GM11168 (cell line): ENCODE measurements around the gene CNOT6.

ENCODE experiments used
- in situ Hi-C: fragments of 300-500 bp; cut with MboI; formaldehyde crosslinking; loops from one replicate; pipeline ENCODE4 v1.12.0; 2022; ENCODE audit warnings: low sequenced_read_pairs; ENCODE audit not compliant: unreplicated experiment

The CNOT6 gene

GRCh38 chr5:180557217-180557809, 63.1 kb downstream of the CNOT6 start:
- in situ Hi-C loops, result no loop called here

- in situ Hi-C loops, result no loop called here
Observed at GRCh38 chr5:180558232-180558631, 64.1 kb downstream of the CNOT6 start.

- in situ Hi-C loops, result no loop called here
Observed at GRCh38 chr5:180563994-180564393, 69.8 kb downstream of the CNOT6 start.

- in situ Hi-C loops, result no loop called here
Observed at GRCh38 chr5:180568914-180569313, 74.7 kb downstream of the CNOT6 start.

GRCh38 chr5:180575571-180575970, 81.4 kb downstream of the CNOT6 start:
- in situ Hi-C loops, result no loop called here

- in situ Hi-C loops, result no loop called here
Observed at GRCh38 chr5:180580681-180581080, 86.5 kb downstream of the CNOT6 start.

GRCh38 chr5:180583738-180584137, 89.6 kb downstream of the CNOT6 start:
- in situ Hi-C loops, result no loop called here

- in situ Hi-C loops, result no loop called here
Observed at GRCh38 chr5:180586204-180586603, 92.0 kb downstream of the CNOT6 start.

GRCh38 chr5:180586870-180587269, 92.7 kb downstream of the CNOT6 start:
- in situ Hi-C loops, result no loop called here

GRCh38 chr5:180589771-180590542, 95.8 kb downstream of the CNOT6 start:
- in situ Hi-C loops, result no loop called here

- in situ Hi-C loops, result no loop called here
Observed at GRCh38 chr5:180590543-180591310, 96.5 kb downstream of the CNOT6 start.

GRCh38 chr5:180591311-180591887, 97.2 kb downstream of the CNOT6 start, which contains the start of gene SCGB3A1:
TSS of gene SCGB3A1 (minus strand) at chr5:180591499. CDS start at chr5:180591462, 37 bp downstream.
- in situ Hi-C loops, result no loop called here

GRCh38 chr5:180592176-180592575, 98.0 kb downstream of the CNOT6 start:
- in situ Hi-C loops, result no loop called here

- in situ Hi-C loops, result no loop called here
Observed at GRCh38 chr5:180593446-180594206, 99.4 kb downstream of the CNOT6 start.

GRCh38 chr5:180594311-180595045, 100.3 kb downstream of the CNOT6 start:
- in situ Hi-C loops, result no loop called here

GRCh38 chr5:180595046-180595379, 100.8 kb downstream of the CNOT6 start:
- in situ Hi-C loops, result no loop called here

GRCh38 chr5:180595381-180596114, 101.4 kb downstream of the CNOT6 start:
- in situ Hi-C loops, result no loop called here

GRCh38 chr5:180596115-180596667, 102.0 kb downstream of the CNOT6 start:
- in situ Hi-C loops, result no loop called here
